NCI-H2171 (cell line): Measurements from ENCODE around the gene PPP2R2B.

Experiments
- DNase-seq: peaks from one replicate; lab custom pipeline; 2025; lab: John Stamatoyannopoulos, UW

PPP2R2B gene

GRCh38 chr5:146548781-146549449 is 329.6 kb downstream of the PPP2R2B start:
- no peak for DNase-seq

- DNase-seq = no peak
These were observed 334.3 kb downstream of the PPP2R2B start for GRCh38 chr5:146544232-146544631.

- DNase-seq = peak; percentile 33
These were observed 336.4 kb downstream of the PPP2R2B start for GRCh38 chr5:146541958-146542849.

GRCh38 chr5:146540414-146540813 is 338.1 kb downstream of the PPP2R2B start:
- DNase-seq = no peak

GRCh38 chr5:146539973-146540372 is 338.6 kb downstream of the PPP2R2B start:
- DNase-seq = no peak

GRCh38 chr5:146538432-146538831 is 340.1 kb downstream of the PPP2R2B start:
- no peak for DNase-seq

- DNase-seq = no peak
These were observed 344.7 kb downstream of the PPP2R2B start for GRCh38 chr5:146533882-146534281.

- peak; percentile 47 for DNase-seq
These were observed 345.2 kb downstream of the PPP2R2B start for GRCh38 chr5:146533260-146533857.
